ENCODE results near the gene TMEM132D.

The TMEM132D gene

GRCh38 chr12:129534966-129535750, 368.7 kb downstream of the TMEM132D start:
- Histone ChIP-seq H3K27me3 (ENCODE audit: control insufficient read depth, insufficient read depth, low read length) (no peaks in the 10 kb centered on the region), H3K9ac (ENCODE audit: low read length) (no peak overlapping the region), H3K9me3 (ENCODE audit: control insufficient read depth, low read length) (no peaks in the 10 kb centered on the region), H3K4me1 (ENCODE audit: control insufficient read depth, insufficient read depth, low read length) (peaks cover 14% of the 10 kb centered on the region), H3K36me3 (ENCODE audit: control insufficient read depth, insufficient read depth, low read length) (no peaks in the 10 kb centered on the region), H3K4me3 (ENCODE audit: low read length) (no peak overlapping the region)

GRCh38 chr12:129532707-129533499, 370.9 kb downstream of the TMEM132D start:
- Histone ChIP-seq H3K4me3 (ENCODE audit: low read length) (no peak overlapping the region), H3K4me1 (ENCODE audit: control insufficient read depth, insufficient read depth, low read length) (peaks cover 14% of the 10 kb centered on the region), H3K9ac (ENCODE audit: low read length) (no peak overlapping the region), H3K27me3 (ENCODE audit: control insufficient read depth, insufficient read depth, low read length) (no peaks in the 10 kb centered on the region), H3K36me3 (ENCODE audit: control insufficient read depth, insufficient read depth, low read length) (no peaks in the 10 kb centered on the region), H3K9me3 (ENCODE audit: control insufficient read depth, low read length) (no peaks in the 10 kb centered on the region)

- no peak overlapping the region for H3K9ac ChIP-seq (ENCODE audit: low read length)
- no peaks in the 10 kb centered on the region for H3K36me3 ChIP-seq (ENCODE audit: control insufficient read depth, insufficient read depth, low read length)
- no peaks in the 10 kb centered on the region for H3K27me3 ChIP-seq (ENCODE audit: control insufficient read depth, insufficient read depth, low read length)
- peaks cover 14% of the 10 kb centered on the region for H3K4me1 ChIP-seq (ENCODE audit: control insufficient read depth, insufficient read depth, low read length)
- no peak overlapping the region for H3K4me3 ChIP-seq (ENCODE audit: low read length)
- no peaks in the 10 kb centered on the region for H3K9me3 ChIP-seq (ENCODE audit: control insufficient read depth, low read length)
Observed at GRCh38 chr12:129532082-129532481, 371.7 kb downstream of the TMEM132D start.

DNA sequence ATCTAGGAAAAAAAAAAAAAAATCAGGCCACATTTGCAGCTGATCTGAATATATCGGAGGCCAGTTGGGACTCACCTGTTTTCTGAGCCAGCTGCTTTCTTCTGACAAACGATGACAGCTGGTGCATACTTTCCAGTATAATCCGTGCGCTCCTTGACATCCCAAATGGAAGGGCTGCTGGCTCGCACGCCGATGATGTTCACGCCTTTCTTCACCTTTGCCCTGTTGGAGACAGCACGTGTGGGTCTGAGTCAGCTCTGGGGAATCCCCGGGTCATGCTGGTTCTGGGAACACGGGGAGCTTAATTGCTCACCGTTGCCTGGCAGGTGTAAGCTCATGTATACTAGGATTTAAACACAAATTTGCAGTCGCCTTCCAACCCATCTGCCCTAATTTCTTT, 372.8 kb downstream of the TMEM132D start:
- no peak overlapping the region for H3K4me3 ChIP-seq (ENCODE audit: low read length)
- H3K9ac ChIP-seq (ENCODE audit: low read length) = no peak overlapping the region
- no peaks in the 10 kb centered on the region for H3K36me3 ChIP-seq (ENCODE audit: control insufficient read depth, insufficient read depth, low read length)
- no peaks in the 10 kb centered on the region for H3K27me3 ChIP-seq (ENCODE audit: control insufficient read depth, insufficient read depth, low read length)
- H3K9me3 ChIP-seq (ENCODE audit: control insufficient read depth, low read length) = no peaks in the 10 kb centered on the region
- H3K4me1 ChIP-seq (ENCODE audit: control insufficient read depth, insufficient read depth, low read length) = peaks cover 14% of the 10 kb centered on the region

GRCh38 chr12:129530517-129530916, 373.3 kb downstream of the TMEM132D start:
- no peak overlapping the region for H3K9ac ChIP-seq (ENCODE audit: low read length)
- H3K36me3 ChIP-seq (ENCODE audit: control insufficient read depth, insufficient read depth, low read length) = no peaks in the 10 kb centered on the region
- no peaks in the 10 kb centered on the region for H3K9me3 ChIP-seq (ENCODE audit: control insufficient read depth, low read length)
- H3K4me1 ChIP-seq (ENCODE audit: control insufficient read depth, insufficient read depth, low read length) = peaks cover 14% of the 10 kb centered on the region
- H3K4me3 ChIP-seq (ENCODE audit: low read length) = no peak overlapping the region
- no peaks in the 10 kb centered on the region for H3K27me3 ChIP-seq (ENCODE audit: control insufficient read depth, insufficient read depth, low read length)

- no peak overlapping the region for H3K4me3 ChIP-seq (ENCODE audit: low read length)
- H3K36me3 ChIP-seq (ENCODE audit: control insufficient read depth, insufficient read depth, low read length) = no peaks in the 10 kb centered on the region
- no peaks in the 10 kb centered on the region for H3K27me3 ChIP-seq (ENCODE audit: control insufficient read depth, insufficient read depth, low read length)
- no peak overlapping the region for H3K9ac ChIP-seq (ENCODE audit: low read length)
- no peaks in the 10 kb centered on the region for H3K9me3 ChIP-seq (ENCODE audit: control insufficient read depth, low read length)
- peaks cover 14% of the 10 kb centered on the region for H3K4me1 ChIP-seq (ENCODE audit: control insufficient read depth, insufficient read depth, low read length)
Observed at GRCh38 chr12:129527506-129527905, 376.3 kb downstream of the TMEM132D start.

- H3K9ac ChIP-seq (ENCODE audit: low read length) = no peak overlapping the region
- no peak overlapping the region for H3K4me3 ChIP-seq (ENCODE audit: low read length)
- H3K27me3 ChIP-seq (ENCODE audit: control insufficient read depth, insufficient read depth, low read length) = no peaks in the 10 kb centered on the region
Observed at GRCh38 chr12:129523621-129524020, 380.2 kb downstream of the TMEM132D start.

GRCh38 chr12:129520739-129521138, 383.1 kb downstream of the TMEM132D start:
- no peak overlapping the region for H3K4me3 ChIP-seq (ENCODE audit: low read length)
- no peak overlapping the region for H3K9ac ChIP-seq (ENCODE audit: low read length)
- no peaks in the 10 kb centered on the region for H3K36me3 ChIP-seq (ENCODE audit: control insufficient read depth, insufficient read depth, low read length)
- no peaks in the 10 kb centered on the region for H3K9me3 ChIP-seq (ENCODE audit: control insufficient read depth, low read length)
- H3K4me1 ChIP-seq (ENCODE audit: control insufficient read depth, insufficient read depth, low read length) = no peaks in the 10 kb centered on the region
- H3K27me3 ChIP-seq (ENCODE audit: control insufficient read depth, insufficient read depth, low read length) = no peaks in the 10 kb centered on the region

More at GRCh38 chr12:129523621-129524020, 380.2 kb downstream of the TMEM132D start:
- no peaks in the 10 kb centered on the region for H3K9me3 ChIP-seq (ENCODE audit: control insufficient read depth, low read length)
- no peaks in the 10 kb centered on the region for H3K36me3 ChIP-seq (ENCODE audit: control insufficient read depth, insufficient read depth, low read length)
- H3K4me1 ChIP-seq (ENCODE audit: control insufficient read depth, insufficient read depth, low read length) = no peaks in the 10 kb centered on the region

- no peaks in the 10 kb centered on the region for H3K36me3 ChIP-seq (ENCODE audit: control insufficient read depth, insufficient read depth, low read length)
- H3K4me1 ChIP-seq (ENCODE audit: control insufficient read depth, insufficient read depth, low read length) = no peaks in the 10 kb centered on the region
Observed at GRCh38 chr12:129503802-129504201, 400.0 kb downstream of the TMEM132D start.

GRCh38 chr12:129496226-129496625, 407.6 kb downstream of the TMEM132D start:
- no peaks in the 10 kb centered on the region for H3K36me3 ChIP-seq (ENCODE audit: control insufficient read depth, insufficient read depth, low read length)
- H3K4me3 ChIP-seq (ENCODE audit: low read length) = no peak overlapping the region
- no peaks in the 10 kb centered on the region for H3K9me3 ChIP-seq (ENCODE audit: control insufficient read depth, low read length)
- no peak overlapping the region for H3K9ac ChIP-seq (ENCODE audit: low read length)
- H3K27me3 ChIP-seq (ENCODE audit: control insufficient read depth, insufficient read depth, low read length) = no peaks in the 10 kb centered on the region
- no peaks in the 10 kb centered on the region for H3K4me1 ChIP-seq (ENCODE audit: control insufficient read depth, insufficient read depth, low read length)

More at GRCh38 chr12:129503802-129504201, 400.0 kb downstream of the TMEM132D start:
- Histone ChIP-seq H3K4me3 (ENCODE audit: low read length) (no peak overlapping the region), H3K9ac (ENCODE audit: low read length) (no peak overlapping the region), H3K27me3 (ENCODE audit: control insufficient read depth, insufficient read depth, low read length) (no peaks in the 10 kb centered on the region), H3K9me3 (ENCODE audit: control insufficient read depth, low read length) (no peaks in the 10 kb centered on the region)

- Histone ChIP-seq H3K4me1 (ENCODE audit: control insufficient read depth, insufficient read depth, low read length) (no peaks in the 10 kb centered on the region), H3K27me3 (ENCODE audit: control insufficient read depth, insufficient read depth, low read length) (no peaks in the 10 kb centered on the region), H3K9me3 (ENCODE audit: control insufficient read depth, low read length) (no peaks in the 10 kb centered on the region), H3K36me3 (ENCODE audit: control insufficient read depth, insufficient read depth, low read length) (no peaks in the 10 kb centered on the region), H3K9ac (ENCODE audit: low read length) (no peak overlapping the region), H3K4me3 (ENCODE audit: low read length) (no peak overlapping the region)
Observed at GRCh38 chr12:129494766-129495165, 409.1 kb downstream of the TMEM132D start.

- H3K4me3 ChIP-seq (ENCODE audit: low read length) = no peak overlapping the region
- no peaks in the 10 kb centered on the region for H3K9me3 ChIP-seq (ENCODE audit: control insufficient read depth, low read length)
- no peak overlapping the region for H3K9ac ChIP-seq (ENCODE audit: low read length)
- H3K27me3 ChIP-seq (ENCODE audit: control insufficient read depth, insufficient read depth, low read length) = no peaks in the 10 kb centered on the region
- H3K4me1 ChIP-seq (ENCODE audit: control insufficient read depth, insufficient read depth, low read length) = no peaks in the 10 kb centered on the region
- H3K36me3 ChIP-seq (ENCODE audit: control insufficient read depth, insufficient read depth, low read length) = no peaks in the 10 kb centered on the region
Observed at GRCh38 chr12:129494260-129494659, 409.6 kb downstream of the TMEM132D start.
